Body of pancreas (tissue), 4 donors: ENCODE measurements around the gene PACS2. TPM values are rescaled to one million over a fixed set of nuclear protein-coding genes. Genes with fewer than 3 reads are reported as not detected.

Source experiments
- ATAC-seq: fragments of 150-250 bp; one replicate; pipeline ENCODE4 v1.9.1; 2016
- DNase-seq, 4 donors: peaks; one replicate each; pipeline ENCODE4 v3.0.0-alpha.2; 2019
- H3K27ac ChIP-seq, 4 donors: fragments of 200-600 bp; sonication (generic); 1 replicate in 3 of 4; 2 replicates in 1 of 4; pipeline versions ENCODE4 v1.5.1 to v1.6.1; 2016 to 2019; ENCODE audit warnings: mild to moderate bottlenecking in 1 of 4, mixed read lengths in 1 of 4, moderate library complexity in 1 of 4
- H3K27me3 ChIP-seq, 2 donors: fragments of 200-600 bp; sonication (generic); one replicate each; pipeline ENCODE4 v1.6.0; 2016; ENCODE audit warnings: mild to moderate bottlenecking in 1 of 2
- H3K36me3 ChIP-seq, 2 donors: fragments of 200-600 bp; sonication (generic); replicated peaks in 1 of 2; 2 replicates each; pipeline ENCODE4 v1.5.1; 2016; ENCODE audit warnings: low read depth in 2 of 2; ENCODE audit not compliant: insufficient read depth in 1 of 2
- H3K4me1 ChIP-seq: fragments of 200-600 bp; sonication (generic); one replicate; pipeline ENCODE4 v1.6.0; 2016
- H3K4me3 ChIP-seq, 2 donors: fragments of 200-600 bp; sonication (generic); 1 replicate in 1 of 2; 2 replicates in 1 of 2; pipeline ENCODE4 v1.5.1; 2016 to 2019
- H3K9me3 ChIP-seq, 3 donors: fragments of 200-600 bp; sonication (generic); 1 replicate in 2 of 3; 2 replicates in 1 of 3; pipeline ENCODE4 v1.5.1; 2016
- CTCF ChIP-seq, 7 experiments: fragments of 450-650 bp in 4 of 7; fragments of 200-600 bp in 3 of 7; sonication (generic) in 3 of 7; IDR thresholded peaks; one replicate each; pipeline ENCODE4 v1.5.1; 2016 to 2019; ENCODE audit warnings: antibody characterized with exemption in 7 of 7
- POLR2A ChIP-seq, 3 donors: fragments of 450-650 bp; IDR thresholded peaks; one replicate each; pipeline ENCODE4 v1.6.1; 2016; ENCODE audit warnings: antibody characterized with exemption in 3 of 3, mild to moderate bottlenecking in 2 of 3
- WGBS, 2 donors: methylation state at CpG; one replicate each; pipeline ENCODE4 v1.1.5; 2017; 5-methylcytosine and 5-hydroxymethylcytosine counted together
- intact Hi-C: fragments of 100-400 bp; cut with DNase I; formaldehyde crosslinking; loops from one replicate; pipeline ENCODE4 v1.15.1; 2023
- total RNA-seq, 2 donors: library from RNA; depleted of rRNA; stranded (reverse); fragments of >200 nt; gene quantifications; one replicate each; pipeline ENCODE4 v1.1.0, GENCODE V29; 2016

Gene PACS2
- total RNA-seq, 2 donors from 2014 or later = 56.6 to 102 TPM

- Histone ChIP-seq H3K27ac (no peak overlapping the region), H3K27me3 (no peaks in the 10 kb centered on the region), H3K9me3 (no peaks in the 10 kb centered on the region), H3K4me1 (peaks cover 11% of the 10 kb centered on the region), H3K36me3 (no peaks in the 10 kb centered on the region), H3K4me3 (no peak overlapping the region)
- ATAC-seq (no peak), DNase-seq (no peak)
- intact Hi-C loops = no loop called here
- TF ChIP-seq POLR2A (IDR thresholded peaks at IDR 0.05) (no peak), CTCF (IDR thresholded peaks at IDR 0.05) (no peak)
- 92 to 98% methylated on average over 10 of the region's 10 CpGs for WGBS, 2 donors
Measured at GRCh38 chr14:105427412-105427811, 112.9 kb downstream of the PACS2 start.

GRCh38 chr14:105427936-105428485 is 113.5 kb downstream of the PACS2 start:
- Histone ChIP-seq H3K9me3 (no peaks in the 10 kb centered on the region), H3K27me3 (no peaks in the 10 kb centered on the region), H3K4me3 (no peak overlapping the region), H3K36me3 (no peaks in the 10 kb centered on the region), H3K27ac (no peak overlapping the region), H3K4me1 (peaks cover 6% of the 10 kb centered on the region)
- no peak for ATAC-seq
- intact Hi-C loops = no loop called here
- 92 to 95% methylated on average over 9 of the region's 9 CpGs for WGBS, 2 donors
- TF ChIP-seq CTCF (IDR thresholded peaks at IDR 0.05) (no peak), POLR2A (IDR thresholded peaks at IDR 0.05) (no peak)
- DNase-seq = no peak

GRCh38 chr14:105430042-105430441 is 115.5 kb downstream of the PACS2 start:
- Histone ChIP-seq H3K4me3 (no peak overlapping the region), H3K36me3 (no peaks in the 10 kb centered on the region), H3K27ac (no peak overlapping the region), H3K9me3 (no peaks in the 10 kb centered on the region), H3K27me3 (no peaks in the 10 kb centered on the region), H3K4me1 (peaks cover 6% of the 10 kb centered on the region)
- intact Hi-C loops = no loop called here
- DNase-seq (no peak), ATAC-seq (no peak)
- TF ChIP-seq POLR2A (IDR thresholded peaks at IDR 0.05) (no peak), CTCF (IDR thresholded peaks at IDR 0.05) (no peak)
- 90 to 94% methylated on average over 6 of the region's 6 CpGs for WGBS, 2 donors

- Histone ChIP-seq H3K4me1 (peaks cover 6% of the 10 kb centered on the region), H3K27me3 (no peaks in the 10 kb centered on the region), H3K27ac (peak overlapping the region in 2 of 4 donors; percentile 39 to 40), H3K9me3 (no peaks in the 10 kb centered on the region), H3K36me3 (no peaks in the 10 kb centered on the region), H3K4me3 (no peak overlapping the region)
- peak; percentile 25 for ATAC-seq
- intact Hi-C loops = no loop called here
- peak in 2 of 4 donors; percentile 49 to 58 for DNase-seq
- WGBS, 2 donors = 54 to 62% methylated on average over 9 of the region's 9 CpGs
- TF ChIP-seq POLR2A (IDR thresholded peaks at IDR 0.05) = no peak
- TF ChIP-seq CTCF (IDR thresholded peaks at IDR 0.05) = no peak
Measured at GRCh38 chr14:105430565-105430964, 116.0 kb downstream of the PACS2 start.

- TF ChIP-seq CTCF (IDR thresholded peaks at IDR 0.05) (no peak), POLR2A (IDR thresholded peaks at IDR 0.05) (no peak)
- peak overlapping the region in 2 of 4 donors; percentile 39 to 40 for H3K27ac ChIP-seq
Measured at GRCh38 chr14:105431256-105431655, 116.7 kb downstream of the PACS2 start.

More at GRCh38 chr14:105431256-105431655, 116.7 kb downstream of the PACS2 start:
- Histone ChIP-seq H3K9me3 (no peaks in the 10 kb centered on the region), H3K4me3 (no peak overlapping the region), H3K4me1 (peaks cover 6% of the 10 kb centered on the region), H3K27me3 (no peaks in the 10 kb centered on the region), H3K36me3 (no peaks in the 10 kb centered on the region)
- no peak for DNase-seq
- intact Hi-C loops = no loop called here
- ATAC-seq = no peak
- whole genome bisulfite sequencing, 2 donors = 90 to 100% methylated on average over 1 of the region's 1 CpG
